ENCODE data around the gene SCP2D1.

DNA sequence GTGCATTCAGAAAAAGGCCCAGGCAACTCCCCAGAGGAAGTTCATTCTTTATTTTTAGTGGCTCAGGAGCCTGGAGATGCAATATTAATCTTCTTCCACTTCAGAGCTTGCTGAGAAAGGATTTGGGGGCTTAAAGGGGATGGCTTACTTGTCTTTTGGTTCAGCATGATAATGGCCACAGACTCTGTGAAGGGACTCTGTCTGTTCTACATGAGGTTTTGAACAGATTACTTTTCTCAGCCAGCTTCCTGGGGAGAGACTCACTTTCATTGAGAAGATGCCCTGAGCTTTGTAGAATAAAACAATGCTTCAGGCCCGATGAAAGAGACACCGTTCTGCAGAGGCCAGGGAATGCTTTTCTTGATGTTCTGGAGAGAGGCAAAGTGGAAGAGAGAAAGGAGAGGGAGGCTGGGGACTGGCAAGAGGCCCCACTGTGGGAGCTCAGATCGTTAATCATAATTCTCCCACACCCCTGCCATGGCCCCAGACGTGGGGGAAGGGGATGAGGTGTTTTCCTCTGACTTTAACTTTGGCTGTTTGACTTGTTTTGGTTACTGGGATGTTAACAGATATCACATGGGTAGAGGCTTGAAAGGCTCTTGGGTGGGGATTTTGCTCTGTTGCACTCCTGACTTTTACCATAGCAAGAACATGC lies 19.1 kb downstream of the SCP2D1 start:
- no peak for TF ChIP-seq TAF1 (IDR thresholded peaks at IDR 0.05; ENCODE audit: borderline replicate concordance, low read depth, low read length)
- no peak for TF ChIP-seq NFIC (IDR thresholded peaks at IDR 0.05; ENCODE audit: borderline replicate concordance)
- no peak for TF ChIP-seq SIN3A (IDR thresholded peaks at IDR 0.05; ENCODE audit: borderline replicate concordance, low read depth, low read length)
- TF ChIP-seq, protein P1, sequence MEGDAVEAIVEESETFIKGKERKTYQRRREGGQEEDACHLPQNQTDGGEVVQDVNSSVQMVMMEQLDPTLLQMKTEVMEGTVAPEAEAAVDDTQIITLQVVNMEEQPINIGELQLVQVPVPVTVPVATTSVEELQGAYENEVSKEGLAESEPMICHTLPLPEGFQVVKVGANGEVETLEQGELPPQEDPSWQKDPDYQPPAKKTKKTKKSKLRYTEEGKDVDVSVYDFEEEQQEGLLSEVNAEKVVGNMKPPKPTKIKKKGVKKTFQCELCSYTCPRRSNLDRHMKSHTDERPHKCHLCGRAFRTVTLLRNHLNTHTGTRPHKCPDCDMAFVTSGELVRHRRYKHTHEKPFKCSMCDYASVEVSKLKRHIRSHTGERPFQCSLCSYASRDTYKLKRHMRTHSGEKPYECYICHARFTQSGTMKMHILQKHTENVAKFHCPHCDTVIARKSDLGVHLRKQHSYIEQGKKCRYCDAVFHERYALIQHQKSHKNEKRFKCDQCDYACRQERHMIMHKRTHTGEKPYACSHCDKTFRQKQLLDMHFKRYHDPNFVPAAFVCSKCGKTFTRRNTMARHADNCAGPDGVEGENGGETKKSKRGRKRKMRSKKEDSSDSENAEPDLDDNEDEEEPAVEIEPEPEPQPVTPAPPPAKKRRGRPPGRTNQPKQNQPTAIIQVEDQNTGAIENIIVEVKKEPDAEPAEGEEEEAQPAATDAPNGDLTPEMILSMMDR (IDR thresholded peaks at IDR 0.05): no peak
- TF ChIP-seq YY1 (IDR thresholded peaks at IDR 0.05; ENCODE audit: low read depth): no peak
- TF ChIP-seq CHD2 (IDR thresholded peaks at IDR 0.05; ENCODE audit: low read length, partially characterized antibody): no peak
- no peak for TF ChIP-seq RCOR1 (IDR thresholded peaks at IDR 0.05; ENCODE audit: low read length)
- TF ChIP-seq EP300 (IDR thresholded peaks at IDR 0.05; ENCODE audit: borderline replicate concordance in 1 of 2, low read depth in 1 of 2, low read length in 1 of 2): no peak
- TF ChIP-seq EZH2phosphoT487 (IDR thresholded peaks at IDR 0.05; ENCODE audit: borderline replicate concordance, low read depth): no peak
- no peak for TF ChIP-seq SMC3 (IDR thresholded peaks at IDR 0.05; ENCODE audit: low read depth, low read length)
- no peak for TF ChIP-seq FOSL2 (IDR thresholded peaks at IDR 0.05; ENCODE audit: borderline replicate concordance, low read depth)
